A549 treated with DMSO at 1 μM for 4 hours (cell line): ENCODE measurements around the gene CKB. TPM values are rescaled to one million over a fixed set of nuclear protein-coding genes. Genes with fewer than 3 reads are reported as not detected.

Source experiments
- total RNA-seq: library from RNA; stranded (reverse); fragments of 200-300 nt; extraction: Qiagen RNA extraction; gene quantifications from 5 replicates; pipeline ENCODE4 v1.2.3, GENCODE V29; 2022; ENCODE audit warnings: low read depth

Gene CKB
- total RNA-seq, result 74.0 to 101 TPM (median 85.8 TPM) in 5 replicates

DNA sequence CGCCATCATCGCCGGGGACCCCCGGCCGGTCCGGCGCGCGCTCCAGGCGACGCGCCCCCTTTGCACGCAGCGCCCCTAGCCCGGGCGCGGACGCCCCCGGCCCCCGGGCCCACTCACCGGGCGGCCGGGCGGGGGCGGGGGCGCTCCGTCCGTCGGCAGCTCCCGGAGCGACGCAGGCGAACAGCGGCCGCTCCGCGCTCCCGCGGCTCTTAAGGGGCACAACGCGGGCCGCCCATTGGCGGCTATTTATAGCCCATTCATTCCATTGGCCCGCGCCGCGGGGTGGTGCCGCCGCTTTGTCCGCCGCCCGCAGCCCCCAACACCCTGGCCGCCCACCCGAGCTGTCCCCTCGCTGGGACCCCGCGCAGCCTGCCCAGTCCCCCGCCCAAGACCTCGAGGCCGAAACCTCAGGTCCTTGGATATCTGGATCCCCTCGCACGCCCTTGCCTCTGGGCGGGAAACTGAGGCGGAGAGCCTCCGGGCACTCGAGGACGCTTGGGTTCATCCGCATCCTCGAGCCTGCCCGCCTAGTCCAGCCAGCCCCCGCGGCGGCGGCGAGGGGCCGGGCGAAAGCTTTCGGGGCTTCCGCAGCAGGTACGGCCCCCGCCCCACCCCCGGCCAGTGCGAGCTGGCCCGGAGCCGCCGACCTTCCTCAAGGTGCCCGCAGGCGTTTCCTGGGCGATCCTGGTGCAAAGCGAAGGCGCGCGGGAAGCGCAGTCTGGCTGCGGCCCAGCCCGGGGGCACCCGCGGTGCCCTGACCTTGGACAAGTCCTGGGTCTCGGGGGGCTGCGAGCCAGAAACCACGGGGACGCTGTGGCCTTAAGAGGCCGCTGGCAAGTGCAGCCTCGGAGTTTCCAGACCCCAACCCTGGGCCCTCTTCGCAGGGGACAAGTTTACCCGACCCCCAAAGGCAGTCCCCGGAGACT is at the start of gene CKB:
CKB (minus strand) TSS at position 182 of the 926 bp plus-strand sequence. CDS start 337 bp downstream, outside the sequence.

DNA sequence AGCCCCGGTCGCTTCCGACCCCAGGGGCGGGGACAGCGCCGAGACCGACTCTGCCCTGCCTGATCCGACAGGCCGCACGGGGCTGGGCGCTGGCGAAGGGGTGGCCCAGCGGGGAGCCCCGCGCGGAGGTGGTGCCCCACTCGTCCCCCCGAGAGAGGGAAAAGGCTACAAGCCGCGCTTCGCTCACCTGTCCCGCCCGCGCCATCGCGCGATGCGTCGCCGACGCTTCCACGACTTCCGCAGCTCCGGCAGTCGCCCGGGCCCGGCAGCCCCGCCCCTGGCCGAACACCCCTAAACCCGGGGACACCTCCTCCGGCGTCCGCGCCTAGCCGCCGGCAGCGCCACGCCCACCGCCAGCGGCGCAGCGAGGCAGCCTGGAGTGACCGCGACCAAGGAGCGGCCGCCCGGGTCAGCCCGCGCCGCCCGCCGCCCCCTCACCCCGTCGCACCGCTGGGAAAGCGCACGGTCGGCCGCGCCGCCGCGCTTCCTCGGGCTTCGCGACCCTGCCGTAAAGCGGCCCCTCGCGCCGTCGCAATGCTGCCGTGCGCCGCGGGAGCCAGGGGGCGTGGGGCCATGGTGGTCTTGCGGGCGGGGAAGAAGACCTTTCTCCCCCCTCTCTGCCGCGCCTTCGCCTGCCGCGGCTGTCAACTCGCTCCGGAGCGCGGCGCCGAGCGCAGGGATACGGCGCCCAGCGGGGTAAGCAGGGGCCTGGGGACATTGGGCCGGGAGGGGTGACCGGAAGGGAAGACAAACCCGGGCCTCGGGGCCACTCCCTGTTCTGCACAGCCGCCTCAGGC is 40.0 kb upstream of the CKB start, which contains the start of the genes BAG5 and COA8:
BAG5 (minus strand) TSS at position 229 of the 797 bp plus-strand sequence. CDS start 1,493 bp downstream, outside the sequence.
COA8 (plus strand) TSS at position 532 of the 797 bp plus-strand sequence; CDS start at position 574, 42 bp downstream.

DNA sequence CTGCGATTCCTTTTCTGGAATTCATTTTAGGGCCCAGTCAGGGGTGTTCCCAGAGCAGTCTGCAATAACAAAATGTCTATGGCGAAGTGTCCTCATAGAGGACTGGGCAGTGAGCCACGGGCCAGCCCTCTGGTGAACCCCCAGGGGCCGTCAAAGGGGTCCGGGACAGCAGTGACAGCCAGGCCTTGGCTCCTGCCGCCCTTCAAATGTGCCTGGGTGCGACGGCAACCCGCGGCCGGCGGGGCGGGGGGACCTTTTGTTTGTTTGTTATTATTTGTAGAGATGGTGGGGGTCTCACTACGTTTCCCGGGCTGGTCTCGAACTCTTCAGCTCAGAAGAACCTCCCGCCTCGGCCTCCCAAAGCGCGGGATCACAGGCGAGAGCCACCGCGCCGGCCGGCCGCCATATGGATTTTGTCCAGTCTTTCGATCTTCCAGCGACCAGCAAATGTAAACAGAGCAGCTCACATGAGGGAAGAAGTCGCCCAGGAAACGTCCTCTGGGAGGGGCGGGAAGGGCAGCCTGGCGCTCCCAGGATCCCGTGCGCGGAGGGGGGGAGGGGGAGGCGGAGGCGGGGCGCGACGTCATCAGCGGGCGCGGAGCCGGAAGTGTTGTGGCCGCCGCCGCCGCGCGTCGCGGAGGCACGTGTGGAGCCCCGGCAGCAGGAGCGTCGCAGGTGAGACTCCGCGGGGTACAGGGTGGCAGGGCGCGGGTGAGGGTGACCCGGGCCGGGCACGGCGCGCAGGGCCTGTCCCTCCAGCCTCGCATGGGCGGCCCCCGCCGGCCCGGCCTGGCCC is 6.2 kb upstream of the CKB start, which contains the start of gene TRMT61A:
TRMT61A (plus strand) TSS at position 610 of the 796 bp plus-strand sequence. CDS start 783 bp downstream, outside the sequence.

Other genes with a start within 250 kb of the CKB start
- gene EIF5, start 188.6 kb downstream of the CKB start, total RNA-seq, result 221 to 305 TPM (median 281 TPM) in 5 replicates
- gene MARK3, start 137.4 kb downstream of the CKB start, total RNA-seq, result 60.1 to 64.8 TPM (median 62.4 TPM) in 5 replicates
- gene TRMT61A, start 6.4 kb upstream of the CKB start, total RNA-seq, result 22.4 to 32.6 TPM (median 26.7 TPM) in 5 replicates
- 22.7 to 26.7 TPM (median 26.1 TPM) in 5 replicates for gene BAG5, start 39.8 kb upstream of the CKB start, total RNA-seq
- gene COA8, start 40.1 kb upstream of the CKB start, total RNA-seq, result 45.5 to 54.4 TPM (median 50.7 TPM) in 5 replicates
- gene KLC1, start 106.4 kb upstream of the CKB start, total RNA-seq, result 82.1 to 109 TPM (median 105 TPM) in 5 replicates
- 26.7 to 32.8 TPM (median 32.2 TPM) in 5 replicates for gene XRCC3, start 192.6 kb upstream of the CKB start, total RNA-seq
- 27.1 to 36.8 TPM (median 33.0 TPM) in 5 replicates for gene ZFYVE21, start 193.0 kb upstream of the CKB start, total RNA-seq